GM18519 (cell line): ENCODE measurements around the gene GADD45A.

Source experiments
- ATAC-seq: cut with Tn5 transposase; IDR thresholded peaks from one replicate; pipeline ENCODE4 v1.9.1; 2021; ENCODE audit warnings: mild to moderate bottlenecking, moderate library complexity; ENCODE audit not compliant: unreplicated experiment, low FRiP score

The GADD45A gene

GRCh38 chr1:67687649-67688048, 2.6 kb downstream of the GADD45A start:
- no peak for ATAC-seq

GRCh38 chr1:67688526-67689219, 3.7 kb downstream of the GADD45A start:
- ATAC-seq = no peak

GRCh38 chr1:67689267-67690017, 4.4 kb downstream of the GADD45A start:
- ATAC-seq = no peak

GRCh38 chr1:67690018-67690363, 5.0 kb downstream of the GADD45A start:
- no peak for ATAC-seq

GRCh38 chr1:67690411-67690810, 5.4 kb downstream of the GADD45A start:
- ATAC-seq = no peak

GRCh38 chr1:67691712-67692111, 6.7 kb downstream of the GADD45A start:
- no peak for ATAC-seq

GRCh38 chr1:67695963-67696362, 11.0 kb downstream of the GADD45A start:
- no peak for ATAC-seq

- no peak for ATAC-seq
These were observed 11.7 kb downstream of the GADD45A start for GRCh38 chr1:67696708-67697107.

GRCh38 chr1:67700220-67700619, 15.2 kb downstream of the GADD45A start:
- ATAC-seq = no peak

- peak; percentile 53 for ATAC-seq
These were observed 15.8 kb downstream of the GADD45A start for GRCh38 chr1:67700692-67701410.

GRCh38 chr1:67701876-67702275, 16.9 kb downstream of the GADD45A start:
- no peak for ATAC-seq

- no peak for ATAC-seq
These were observed 19.4 kb downstream of the GADD45A start for GRCh38 chr1:67704351-67704750.

- no peak for ATAC-seq
These were observed 20.9 kb downstream of the GADD45A start for GRCh38 chr1:67705735-67706453.

GRCh38 chr1:67708606-67709005, 23.6 kb downstream of the GADD45A start:
- ATAC-seq = no peak

GRCh38 chr1:67710417-67710816, 25.4 kb downstream of the GADD45A start:
- no peak for ATAC-seq

- ATAC-seq = no peak
These were observed 26.3 kb downstream of the GADD45A start for GRCh38 chr1:67711158-67711854.

GRCh38 chr1:67711855-67712212, 26.8 kb downstream of the GADD45A start:
- ATAC-seq = no peak

GRCh38 chr1:67713057-67713846, 28.3 kb downstream of the GADD45A start:
- ATAC-seq = no peak

- ATAC-seq = no peak
These were observed 30.8 kb downstream of the GADD45A start for GRCh38 chr1:67715819-67716218.

GRCh38 chr1:67716800-67717199, 31.8 kb downstream of the GADD45A start:
- ATAC-seq = no peak
